HL-60/S4 (cell line): Measurements from ENCODE around the gene NDUFB2.
"Not testable (repeated sequence)": the region's sequence is repeated elsewhere in the genome, so short reads cannot be mapped to it uniquely, and the experiment has no call there.

Source experiments
- in situ Hi-C: fragments of 300-500 bp; cut with MboI; formaldehyde crosslinking; loops from 2 replicates; pipeline ENCODE4 v1.14.3; 2022; ENCODE audit warnings: low sequenced_read_pairs

Gene NDUFB2

GRCh38 chr7:140689199-140690152 is 7.0 kb upstream of the NDUFB2 start:
- in situ Hi-C loops: no loop called here

GRCh38 chr7:140691376-140692045 is 5.0 kb upstream of the NDUFB2 start:
- in situ Hi-C loops: no loop called here

- in situ Hi-C loops: not testable (repeated sequence)
Measured at GRCh38 chr7:140693849-140694248, 2.7 kb upstream of the NDUFB2 start.

GRCh38 chr7:140694592-140694991 is 1.9 kb upstream of the NDUFB2 start:
- in situ Hi-C loops: no loop called here

GRCh38 chr7:140695381-140695780 is 1.1 kb upstream of the NDUFB2 start:
- in situ Hi-C loops: no loop called here

GRCh38 chr7:140696024-140696679 is 356 bp upstream of the NDUFB2 start:
- in situ Hi-C loops: no loop called here

- in situ Hi-C loops: no loop called here
Measured at GRCh38 chr7:140697447-140698143, 1.1 kb downstream of the NDUFB2 start.

GRCh38 chr7:140698477-140698876 is 2.0 kb downstream of the NDUFB2 start:
- in situ Hi-C loops: no loop called here

- in situ Hi-C loops: no loop called here
Measured at GRCh38 chr7:140702774-140703173, 6.3 kb downstream of the NDUFB2 start.

GRCh38 chr7:140704205-140704604 is 7.7 kb downstream of the NDUFB2 start:
- in situ Hi-C loops: no loop called here

GRCh38 chr7:140707132-140707531 is 10.6 kb downstream of the NDUFB2 start:
- in situ Hi-C loops: no loop called here

- in situ Hi-C loops: not testable (repeated sequence)
Measured at GRCh38 chr7:140708764-140709163, 12.3 kb downstream of the NDUFB2 start.

GRCh38 chr7:140712392-140712791 is 15.9 kb downstream of the NDUFB2 start:
- in situ Hi-C loops: not testable (repeated sequence)

GRCh38 chr7:140714331-140715040 is 18.0 kb downstream of the NDUFB2 start:
- in situ Hi-C loops: no loop called here

- in situ Hi-C loops: no loop called here
Measured at GRCh38 chr7:140719721-140720120, 23.2 kb downstream of the NDUFB2 start.

- in situ Hi-C loops: no loop called here
Measured at GRCh38 chr7:140722254-140722653, 25.7 kb downstream of the NDUFB2 start.

GRCh38 chr7:140723006-140723405 is 26.5 kb downstream of the NDUFB2 start:
- in situ Hi-C loops: no loop called here

- in situ Hi-C loops: no loop called here
Measured at GRCh38 chr7:140723574-140723973, 27.1 kb downstream of the NDUFB2 start.

- in situ Hi-C loops: no loop called here
Measured at GRCh38 chr7:140724706-140725105, 28.2 kb downstream of the NDUFB2 start.

- in situ Hi-C loops: no loop called here
Measured at GRCh38 chr7:140726281-140726680, 29.8 kb downstream of the NDUFB2 start.
